ENCODE results near the gene DCAF11. TPM values are rescaled to one million over a fixed set of nuclear protein-coding genes. Genes with fewer than 3 reads are reported as not detected.

The DCAF11 gene
- total and polyA plus RNA-seq, 2 of the 13 experiments (the other 11 are each of a cell fraction or from before 2014, with no cell fraction given): 150 to 257 TPM

- TF ChIP-seq ZNF326 (CRISPR knock-in tag; IDR thresholded peaks at IDR 0.05; ENCODE audit: borderline replicate concordance) (no peak; the same call in 1 of the 2 replicates), ZNF160 (CRISPR knock-in tag; IDR thresholded peaks at IDR 0.05) (no peak), ELF3 (CRISPR knock-in tag; IDR thresholded peaks at IDR 0.05) (peak; percentile 93), XBP1 (CRISPR knock-in tag; IDR thresholded peaks at IDR 0.05) (no peak), ARNT (IDR thresholded peaks at IDR 0.05) (no peak), TBP (CRISPR knock-in tag; IDR thresholded peaks at IDR 0.05) (no peak; the same call in 1 of the 2 replicates), MXD3 (CRISPR knock-in tag; IDR thresholded peaks at IDR 0.05) (peak; percentile 2), E2F5 (CRISPR knock-in tag; conservative IDR thresholded peaks at IDR 0.05) (no peak), ZNF629 (CRISPR knock-in tag; conservative IDR thresholded peaks at IDR 0.05) (0 out of 2 replicates have a peak, but pooled peaks have one; percentile 26), HMG20A (CRISPR knock-in tag; IDR thresholded peaks at IDR 0.05; ENCODE audit: borderline replicate concordance) (no peak), ZNF460 (CRISPR knock-in tag; IDR thresholded peaks at IDR 0.05; ENCODE audit: borderline replicate concordance) (no peak), ZNF605 (CRISPR knock-in tag; IDR thresholded peaks at IDR 0.05) (no peak), KDM5A (IDR thresholded peaks at IDR 0.05; ENCODE audit: borderline replicate concordance, low read length) (peak; percentile 95), ZBTB39 (CRISPR knock-in tag; IDR thresholded peaks at IDR 0.05) (no peak), SIN3B (IDR thresholded peaks at IDR 0.05; ENCODE audit: low read length) (no peak), ZNF331 (CRISPR knock-in tag; IDR thresholded peaks at IDR 0.05) (peak; percentile 46), ZNF772 (CRISPR knock-in tag; IDR thresholded peaks at IDR 0.05) (peak; percentile 21; the same call in 1 of the 2 replicates), ZNF883 (CRISPR knock-in tag; IDR thresholded peaks at IDR 0.05; ENCODE audit: not compliant biosample characterization) (no peak), ZNF430 (CRISPR knock-in tag; IDR thresholded peaks at IDR 0.05) (no peak)
Measured at GRCh38 chr14:24146978-24147760, 32.6 kb downstream of the DCAF11 start, which contains the start of gene RNF31 (continued).
